Adipose tissue (tissue), 3 donors: ENCODE results near the gene ELOVL1. TPM values are rescaled to one million over a fixed set of nuclear protein-coding genes. Genes with fewer than 3 reads are reported as not detected.
"Not testable (repeated sequence)": the region's sequence is repeated elsewhere in the genome, so short reads cannot be mapped to it uniquely, and the experiment has no call there.

Experiments
- H3K27ac ChIP-seq: one replicate; pipeline ENCODE4 v1.5.1; 2013; ENCODE audit warnings: low read depth, low read length
- WGBS, 3 donors: extraction: QIAGEN DNeasy Blood & Tissue Kit; methylation state at CpG; one replicate each; pipeline ENCODE4 v1.1.7; 2013; 5-methylcytosine and 5-hydroxymethylcytosine counted together
- polyA plus RNA-seq, 3 donors: library from polyadenylated mRNA; stranded (reverse); fragments of 200-250 nt; gene quantifications; one replicate each; pipeline ENCODE4 v1.2.3, GENCODE V29; 2013
- donor health status: healthy with polysubstance abuse.
- donor health status: Bipolar disorder and iron deficiency.
- donor health status: healthy.

Gene ELOVL1
- polyA plus RNA-seq, 3 donors = 53.1 to 132 (median 61.7) TPM

- 84 to 96% (median 95%) methylated on average over 6 of the region's 6 CpGs for WGBS, 3 donors
- no peak overlapping the region for H3K27ac ChIP-seq
These were observed 18.9 kb upstream of the ELOVL1 start for GRCh38 chr1:43386676-43387075.

- 70 to 94% (median 92%) methylated on average over 2 of the region's 2 CpGs for WGBS, 3 donors
- no peak overlapping the region for H3K27ac ChIP-seq
These were observed 15.6 kb upstream of the ELOVL1 start for GRCh38 chr1:43383449-43383848.

- WGBS, 3 donors = 54 to 67% (median 64%) methylated on average over 6 of the region's 6 CpGs
- no peak overlapping the region for H3K27ac ChIP-seq
These were observed 14.4 kb upstream of the ELOVL1 start for GRCh38 chr1:43382027-43382779.

- no peak overlapping the region for H3K27ac ChIP-seq
- WGBS, 3 donors = 64 to 86% (median 68%) methylated on average over 3 of the region's 3 CpGs
These were observed 13.8 kb upstream of the ELOVL1 start for GRCh38 chr1:43381612-43382011.

- H3K27ac ChIP-seq = no peak overlapping the region
- 94 to 99% (median 95%) methylated on average over 1 of the region's 1 CpG for WGBS, 3 donors
These were observed 11.7 kb upstream of the ELOVL1 start for GRCh38 chr1:43379476-43379875.

GRCh38 chr1:43377831-43378230, 10.0 kb upstream of the ELOVL1 start:
- H3K27ac ChIP-seq = no peak overlapping the region
- 91 to 100% (median 94%) methylated on average over 1 of the region's 1 CpG for whole genome bisulfite sequencing, 3 donors

GRCh38 chr1:43376723-43377235, 9.0 kb upstream of the ELOVL1 start:
- no peak overlapping the region for H3K27ac ChIP-seq
- WGBS, 3 donors = 88 to 93% (median 89%) methylated on average over 7 of the region's 7 CpGs

GRCh38 chr1:43373066-43373940, 5.5 kb upstream of the ELOVL1 start:
- WGBS, 3 donors = 55 to 64% (median 63%) methylated on average over 4 of the region's 4 CpGs
- H3K27ac ChIP-seq = no peak overlapping the region

GRCh38 chr1:43372172-43372571, 4.4 kb upstream of the ELOVL1 start:
- 99 to 100% (median 100%) methylated on average over 5 of the region's 5 CpGs for WGBS, 3 donors
- H3K27ac ChIP-seq = no peak overlapping the region

- WGBS, 3 donors = 82 to 93% (median 86%) methylated on average over 4 of the region's 4 CpGs
- no peak overlapping the region for H3K27ac ChIP-seq
These were observed 2.8 kb upstream of the ELOVL1 start for GRCh38 chr1:43370564-43370963.

GRCh38 chr1:43369779-43370178, 2.0 kb upstream of the ELOVL1 start:
- not testable (repeated sequence) for H3K27ac ChIP-seq
- WGBS, 3 donors = 95 to 97% (median 96%) methylated on average over 6 of the region's 6 CpGs

GRCh38 chr1:43368646-43369020, 822 bp upstream of the ELOVL1 start:
- 21 to 26% (median 24%) methylated on average over 6 of the region's 6 CpGs for WGBS, 3 donors
- peak overlapping the region; percentile 58 for H3K27ac ChIP-seq

GRCh38 chr1:43367026-43367903, 546 bp downstream of the ELOVL1 start:
- H3K27ac ChIP-seq = peak overlapping the region; percentile 68
- WGBS, 3 donors = 1 to 2% (median 2%) methylated on average over 35 to 48 of the region's 48 CpGs

GRCh38 chr1:43366601-43367025, 1.2 kb downstream of the ELOVL1 start:
- H3K27ac ChIP-seq = no peak overlapping the region
- WGBS, 3 donors = 10 to 34% (median 32%) methylated on average over 4 to 5 of the region's 5 CpGs

GRCh38 chr1:43366179-43366578, 1.6 kb downstream of the ELOVL1 start:
- H3K27ac ChIP-seq = no peak overlapping the region
- 29 to 69% (median 65%) methylated on average over 11 of the region's 11 CpGs for WGBS, 3 donors

GRCh38 chr1:43365678-43366077, 2.1 kb downstream of the ELOVL1 start:
- 78 to 88% (median 83%) methylated on average over 2 of the region's 2 CpGs for WGBS, 3 donors
- no peak overlapping the region for H3K27ac ChIP-seq

GRCh38 chr1:43363935-43364525, 3.8 kb downstream of the ELOVL1 start:
- H3K27ac ChIP-seq = no peak overlapping the region
- 72 to 86% (median 85%) methylated on average over 5 of the region's 5 CpGs for WGBS, 3 donors
